Measurements from ENCODE around the gene PCCB. TPM values are rescaled to one million over a fixed set of nuclear protein-coding genes. Genes with fewer than 3 reads are reported as not detected.
A peak's percentile ranks its signal among the peaks of the same experiment; 100 is the strongest.

PCCB gene
- total RNA-seq, 1 experiment from 2014 or later: 63.4 TPM

- Histone ChIP-seq H3K27me3 (ENCODE audit: control insufficient read depth, insufficient read depth, low read length) (no peaks in the 10 kb centered on the region), H3K4me1 (ENCODE audit: control insufficient read depth, insufficient read depth, low read length) (peaks cover 8% of the 10 kb centered on the region), H3K36me3 (ENCODE audit: control insufficient read depth, insufficient read depth, low read length) (no peaks in the 10 kb centered on the region), H3K27ac (ENCODE audit: low read length) (peak overlapping the region; percentile 84; the same call in 1 of the 2 replicates), H3K9me3 (ENCODE audit: control insufficient read depth, insufficient read depth, low read depth, low read length) (no peaks in the 10 kb centered on the region), H3K4me3 (ENCODE audit: low read depth in 2 of 2, low read length in 2 of 2) (no peak overlapping the region)
- no TSS peak for BruUV-seq (replicated peaks)
- in situ Hi-C loops (cut with HindIII; ENCODE audit: low pct_unique_long_range_greater_than_20kb, low sequenced_read_pairs): no loop called here
- no peak for TF ChIP-seq CTCF (IDR thresholded peaks at IDR 0.05)
- no peak for TF ChIP-seq POLR2AphosphoS5 (IDR thresholded peaks at IDR 0.05; ENCODE audit: low read depth, low read length)
- no peak for TF ChIP-seq SIN3A (IDR thresholded peaks at IDR 0.05; ENCODE audit: borderline replicate concordance, insufficient read depth, low read depth, low read length)
- TF ChIP-seq TCF7L2 (IDR thresholded peaks at IDR 0.05; ENCODE audit: low read depth, low read length): no peak
- DNase-seq (ENCODE audit: low read depth, low spot score) (no peak), ATAC-seq (no peak)
- CTCF ChIA-PET: no interaction called here
- POLR2A ChIA-PET: no interaction called here
- intact Hi-C loops (cut with micrococcal nuclease; ENCODE audit: unreplicated experiment): loop anchor here (10.0 kb wide), 1 partner anchor 173 kb away; no protein-coding TSS in a partner anchor
Measured at GRCh38 chr3:136247855-136248590, 2.1 kb upstream of the PCCB start.

- no peaks in the 10 kb centered on the region for H3K9me3 ChIP-seq (ENCODE audit: control insufficient read depth, insufficient read depth, low read depth, low read length)
- H3K36me3 ChIP-seq (ENCODE audit: control insufficient read depth, insufficient read depth, low read length): no peaks in the 10 kb centered on the region
- ATAC-seq: no peak
- no TSS peak for BruUV-seq (replicated peaks)
- H3K4me1 ChIP-seq (ENCODE audit: control insufficient read depth, insufficient read depth, low read length): peaks cover 8% of the 10 kb centered on the region
- ChIA-PET CTCF (no interaction called here), POLR2A (no interaction called here)
- H3K4me3 ChIP-seq (ENCODE audit: low read depth in 2 of 2, low read length in 2 of 2): no peak overlapping the region
- no peak for DNase-seq (ENCODE audit: low read depth, low spot score)
- in situ Hi-C loops (cut with HindIII; ENCODE audit: low pct_unique_long_range_greater_than_20kb, low sequenced_read_pairs) (no loop called here), intact Hi-C loops (cut with micrococcal nuclease; ENCODE audit: unreplicated experiment) (loop anchor here (10.0 kb wide), 1 partner anchor 174 kb away; no protein-coding TSS in a partner anchor)
- no peaks in the 10 kb centered on the region for H3K27me3 ChIP-seq (ENCODE audit: control insufficient read depth, insufficient read depth, low read length)
- peak overlapping the region; percentile 84; the same call in 1 of the 2 replicates for H3K27ac ChIP-seq (ENCODE audit: low read length)
- TF ChIP-seq SIN3A (IDR thresholded peaks at IDR 0.05; ENCODE audit: borderline replicate concordance, insufficient read depth, low read depth, low read length) (no peak), CTCF (IDR thresholded peaks at IDR 0.05) (no peak), POLR2AphosphoS5 (IDR thresholded peaks at IDR 0.05; ENCODE audit: low read depth, low read length) (no peak), REST (IDR thresholded peaks at IDR 0.05; ENCODE audit: insufficient read depth in 1 of 2, low read depth in 2 of 2, low read length in 1 of 2) (no peak), TCF7L2 (IDR thresholded peaks at IDR 0.05; ENCODE audit: low read depth, low read length) (no peak)
Measured at GRCh38 chr3:136249091-136249490, 1.0 kb upstream of the PCCB start.
